HEK293 (cell line): ENCODE measurements around the gene TP53BP2.

Source experiments
- CTCF ChIP-seq: fragments of 450-650 bp; formaldehyde crosslinking; IDR thresholded peaks from 2 replicates; pipeline ENCODE4 v1.5.1; 2016; ENCODE audit warnings: missing biosample characterization, missing genetic modification characterization
- HOXD13 ChIP-seq: sonication (generic); formaldehyde crosslinking; IDR thresholded peaks from 2 replicates; pipeline ENCODE4 v1.8.0; 2022; ENCODE audit warnings: missing genetic modification reagents, borderline replicate concordance
- KLF17 ChIP-seq: fragments of 450-650 bp; formaldehyde crosslinking; IDR thresholded peaks from 2 replicates; pipeline ENCODE4 v1.5.1; 2016; ENCODE audit warnings: missing biosample characterization, missing genetic modification characterization
- MZF1 ChIP-seq: fragments of 450-650 bp; formaldehyde crosslinking; IDR thresholded peaks from 2 replicates; pipeline ENCODE4 v1.5.1; 2017; ENCODE audit warnings: missing biosample characterization, missing genetic modification characterization, borderline replicate concordance
- PBX3 ChIP-seq: sonication (generic); formaldehyde crosslinking; IDR thresholded peaks from 2 replicates; pipeline ENCODE4 v1.8.1; 2022; ENCODE audit warnings: mild to moderate bottlenecking, moderate library complexity, missing genetic modification reagents
- REPIN1 ChIP-seq: fragments of 450-650 bp; formaldehyde crosslinking; IDR thresholded peaks from 2 replicates; pipeline ENCODE4 v1.5.1; 2017; ENCODE audit warnings: missing biosample characterization, missing genetic modification characterization, low read depth
- REST ChIP-seq: fragments of 450-650 bp; formaldehyde crosslinking; IDR thresholded peaks from 2 replicates; pipeline ENCODE4 v1.5.1; 2016; ENCODE audit warnings: missing biosample characterization, missing genetic modification characterization
- SCRT1 ChIP-seq: fragments of 450-650 bp; formaldehyde crosslinking; IDR thresholded peaks from 2 replicates; pipeline ENCODE4 v1.5.1; 2016; ENCODE audit warnings: missing biosample characterization, missing genetic modification characterization, borderline replicate concordance
- ZBTB11 ChIP-seq: fragments of 450-650 bp; formaldehyde crosslinking; conservative IDR thresholded peaks from 2 replicates; pipeline ENCODE4 v1.5.1; 2016; ENCODE audit warnings: low read depth, missing biosample characterization, missing genetic modification characterization
- ZEB2 ChIP-seq: fragments of 450-650 bp; formaldehyde crosslinking; IDR thresholded peaks from 2 replicates; pipeline ENCODE4 v1.5.1; 2016; ENCODE audit warnings: missing biosample characterization, missing genetic modification characterization
- ZFP69B ChIP-seq: fragments of 450-650 bp; formaldehyde crosslinking; IDR thresholded peaks from 2 replicates; pipeline ENCODE4 v1.5.1; 2016; ENCODE audit warnings: missing biosample characterization, missing genetic modification characterization
- ZNF138 ChIP-seq: fragments of 450-650 bp; formaldehyde crosslinking; IDR thresholded peaks from 2 replicates; pipeline ENCODE4 v1.5.1; 2016; ENCODE audit warnings: missing biosample characterization, missing genetic modification characterization, borderline replicate concordance
- ZNF221 ChIP-seq: fragments of 450-650 bp; formaldehyde crosslinking; IDR thresholded peaks from 2 replicates; pipeline ENCODE4 v1.5.1; 2017; ENCODE audit warnings: missing biosample characterization, missing genetic modification characterization, borderline replicate concordance
- ZNF248 ChIP-seq: fragments of 450-650 bp; formaldehyde crosslinking; IDR thresholded peaks from 2 replicates; pipeline ENCODE4 v1.5.1; 2017; ENCODE audit warnings: missing biosample characterization, missing genetic modification characterization
- ZNF274 ChIP-seq, 2 experiments: fragments of 200-500 bp in 1 of 2; fragments of 450-650 bp in 1 of 2; sonication (Bioruptor generic) in 1 of 2; formaldehyde crosslinking in 1 of 2; IDR thresholded peaks; 2 replicates each; pipeline versions ENCODE4 v1.5.1 to v1.6.1; 2014 to 2016; ENCODE audit warnings: borderline replicate concordance in 1 of 2, inconsistent platforms in 1 of 2, low read length in 1 of 2, missing biosample characterization in 1 of 2, missing genetic modification characterization in 1 of 2
- ZNF311 ChIP-seq: fragments of 450-650 bp; formaldehyde crosslinking; IDR thresholded peaks from 2 replicates; pipeline ENCODE4 v1.5.1; 2017; ENCODE audit warnings: missing biosample characterization, missing genetic modification characterization, borderline replicate concordance
- ZNF394 ChIP-seq: fragments of 450-650 bp; formaldehyde crosslinking; IDR thresholded peaks from 2 replicates; pipeline ENCODE4 v1.5.1; 2016; ENCODE audit warnings: missing biosample characterization, missing genetic modification characterization, mild to moderate bottlenecking, moderate library complexity, borderline replicate concordance
- ZNF488 ChIP-seq: fragments of 450-650 bp; formaldehyde crosslinking; IDR thresholded peaks from 2 replicates; pipeline ENCODE4 v1.5.1; 2016; ENCODE audit warnings: missing biosample characterization, missing genetic modification characterization
- ZNF510 ChIP-seq: fragments of 450-650 bp; formaldehyde crosslinking; IDR thresholded peaks from 2 replicates; pipeline ENCODE4 v1.5.1; 2018; ENCODE audit warnings: mild to moderate bottlenecking, missing genetic modification characterization, missing biosample characterization; ENCODE audit not compliant: insufficient replicate concordance
- ZNF549 ChIP-seq: fragments of 450-650 bp; IDR thresholded peaks from 2 replicates; pipeline ENCODE4 v1.5.1; 2018; ENCODE audit warnings: missing biosample characterization, missing genetic modification characterization, mild to moderate bottlenecking, inconsistent platforms, moderate library complexity
- ZNF555 ChIP-seq: fragments of 450-650 bp; formaldehyde crosslinking; conservative IDR thresholded peaks from 2 replicates; pipeline ENCODE4 v1.5.1; 2017; ENCODE audit warnings: missing biosample characterization, mild to moderate bottlenecking, missing genetic modification characterization, inconsistent platforms
- ZNF660 ChIP-seq: fragments of 450-650 bp; IDR thresholded peaks from 2 replicates; pipeline ENCODE4 v1.5.1; 2018; ENCODE audit warnings: missing biosample characterization, mild to moderate bottlenecking, missing genetic modification characterization
- ZNF747 ChIP-seq: fragments of 450-650 bp; formaldehyde crosslinking; IDR thresholded peaks from 2 replicates; pipeline ENCODE4 v1.5.1; 2016; ENCODE audit warnings: missing biosample characterization, missing genetic modification characterization
- ZNF785 ChIP-seq: fragments of 450-650 bp; formaldehyde crosslinking; IDR thresholded peaks from 2 replicates; pipeline ENCODE4 v1.5.1; 2016; ENCODE audit warnings: missing biosample characterization, missing genetic modification characterization

The TP53BP2 gene

GRCh38 chr1:223845037-223845809, 524 bp downstream of the TP53BP2 start (continued):
- TF ChIP-seq REST (tag by site-specific recombination) (no peak), PBX3 (CRISPR knock-in tag) (peak; percentile 49; the same call in 1 of the 2 replicates), REPIN1 (tag by site-specific recombination) (no peak), HOXD13 (no peak), ZNF248 (no peak), ZNF311 (tag by site-specific recombination) (no peak), ZNF510 (tag by site-specific recombination) (no peak), ZNF549 (tag by site-specific recombination) (peak; percentile 58; the same call in 1 of the 2 replicates), CTCF (tag by site-specific recombination) (no peak), ZNF138 (tag by site-specific recombination) (no peak), ZNF555 (tag by site-specific recombination) (no peak), ZNF221 (tag by site-specific recombination) (no peak), ZNF747 (tag by site-specific recombination) (no peak), ZNF488 (no peak), ZNF785 (tag by site-specific recombination) (0 out of 2 replicates have a peak, but pooled peaks have one; percentile 23), ZEB2 (tag by site-specific recombination) (peak; percentile 44; the same call in 1 of the 2 replicates), ZFP69B (tag by site-specific recombination) (no peak), ZNF274 (IDR thresholded peaks at IDR 0.05; ENCODE audit: low read length) (no peak), ZNF274 (tag by site-specific recombination; IDR thresholded peaks at IDR 0.05; ENCODE audit: borderline replicate concordance) (no peak), ZNF394 (peak; percentile 37; the same call in 1 of the 2 replicates), MZF1 (tag by site-specific recombination) (peak; percentile 56; the same call in 1 of the 2 replicates), ZBTB11 (peak; percentile 44), ZNF660 (peak; percentile 77), KLF17 (tag by site-specific recombination) (peak; percentile 55), SCRT1 (tag by site-specific recombination) (no peak; the same call in 1 of the 2 replicates)
